WI38 (cell line): ENCODE results near the gene GNAL.

Experiments used
- H3K4me3 ChIP-seq: 2 replicates; pipeline ENCODE4 v1.5.1; 2011; ENCODE audit warnings: low read depth, mild to moderate bottlenecking, control low read depth, low read length
- CTCF ChIP-seq: IDR thresholded peaks from 2 replicates; pipeline ENCODE4 v1.5.1; 2012; ENCODE audit warnings: low read depth, mild to moderate bottlenecking, control low read depth, low read length

The GNAL gene

GRCh38 chr18:11857177-11857887, 168.3 kb downstream of the GNAL start:
- peak overlapping the region; percentile 36 for H3K4me3 ChIP-seq
- no peak for TF ChIP-seq CTCF

- H3K4me3 ChIP-seq = no peak overlapping the region
Measured at GRCh38 chr18:11859282-11859830, 170.3 kb downstream of the GNAL start.

GRCh38 chr18:11859903-11860407, 170.9 kb downstream of the GNAL start:
- no peak overlapping the region for H3K4me3 ChIP-seq
- peak; percentile 30; the same call in 1 of the 2 replicates for TF ChIP-seq CTCF

More at GRCh38 chr18:11859282-11859830, 170.3 kb downstream of the GNAL start:
- no peak for TF ChIP-seq CTCF

GRCh38 chr18:11860594-11861450, 171.8 kb downstream of the GNAL start:
- TF ChIP-seq CTCF = no peak

GRCh38 chr18:11861583-11862288, 172.7 kb downstream of the GNAL start:
- TF ChIP-seq CTCF = no peak

More at GRCh38 chr18:11860594-11861450, 171.8 kb downstream of the GNAL start:
- no peak overlapping the region for H3K4me3 ChIP-seq

GRCh38 chr18:11862468-11863137, 173.5 kb downstream of the GNAL start:
- no peak overlapping the region for H3K4me3 ChIP-seq
- no peak for TF ChIP-seq CTCF

More at GRCh38 chr18:11861583-11862288, 172.7 kb downstream of the GNAL start:
- no peak overlapping the region for H3K4me3 ChIP-seq
